22Rv1 (cell line): ENCODE results near the gene RNF144B.

Source experiments
- CTCF ChIP-seq: fragments of 450-650 bp; IDR thresholded peaks from 2 replicates; pipeline ENCODE4 v1.5.1; 2017; ENCODE audit warnings: mild to moderate bottlenecking
- ZFX ChIP-seq: fragments of 450-650 bp; IDR thresholded peaks from 2 replicates; pipeline ENCODE4 v1.6.1; 2017; ENCODE audit warnings: antibody characterized with exemption, borderline replicate concordance

- TF ChIP-seq CTCF: no peak
- no peak for TF ChIP-seq ZFX
These were observed 35.1 kb upstream of the RNF144B start for GRCh38 chr6:18352001-18352400.
